Heart left ventricle (tissue), 16 donors: ENCODE results near the gene FNDC10. TPM values are rescaled to one million over a fixed set of nuclear protein-coding genes. Genes with fewer than 3 reads are reported as not detected.
A peak's percentile ranks its signal among the peaks of the same experiment; 100 is the strongest.

ENCODE experiments used
- ATAC-seq, 4 donors: fragments of 200-7000 bp; cut with Tn5 transposase; one replicate each; pipeline ENCODE4 v1.9.1; 2020 to 2022; ENCODE audit warnings: moderate library complexity in 4 of 4, mild to moderate bottlenecking in 3 of 4, moderate number of reproducible peaks in 1 of 4
- DNase-seq, 5 donors: peaks; one replicate each; pipeline ENCODE4 v3.0.0-alpha.2; 2020
- H3K27ac ChIP-seq, 12 donors: fragments of 200-600 bp; sonication (generic) in 4 of 12; one replicate each; pipeline versions ENCODE4 v1.5.0 to v1.8.0; 2016 to 2022; ENCODE audit warnings: mild to moderate bottlenecking in 2 of 12
- H3K27me3 ChIP-seq, 9 donors: fragments of 200-600 bp; sonication (generic) in 2 of 9; one replicate each; pipeline versions ENCODE4 v1.5.1 to v1.8.0; 2016 to 2022; ENCODE audit warnings: mild to moderate bottlenecking in 3 of 9
- H3K36me3 ChIP-seq, 9 donors: fragments of 200-600 bp; sonication (generic) in 2 of 9; one replicate each; pipeline versions ENCODE4 v1.5.0 to v1.8.0; 2018 to 2022; ENCODE audit warnings: mild to moderate bottlenecking in 2 of 9
- H3K4me1 ChIP-seq, 12 donors: fragments of 200-600 bp; sonication (generic) in 4 of 12; one replicate each; pipeline versions ENCODE4 v1.5.0 to v1.8.0; 2016 to 2022; ENCODE audit warnings: mild to moderate bottlenecking in 3 of 12
- H3K4me3 ChIP-seq, 12 donors: fragments of 200-600 bp; sonication (generic) in 4 of 12; one replicate each; pipeline versions ENCODE4 v1.5.0 to v1.8.0; 2017 to 2022; ENCODE audit warnings: mild to moderate bottlenecking in 9 of 12, moderate library complexity in 4 of 12
- H3K9me3 ChIP-seq, 12 donors: fragments of 200-600 bp; sonication (generic) in 4 of 12; one replicate each; pipeline versions ENCODE4 v1.5.0 to v1.8.0; 2016 to 2022; ENCODE audit warnings: mild to moderate bottlenecking in 1 of 12
- CTCF ChIP-seq, 12 donors: fragments of 200-600 bp; sonication (generic) in 4 of 12; IDR thresholded peaks; one replicate each; pipeline versions ENCODE4 v1.5.0 to v1.8.0; 2018 to 2022; ENCODE audit warnings: antibody characterized with exemption in 12 of 12, mild to moderate bottlenecking in 5 of 12
- POLR2A ChIP-seq, 2 donors: fragments of 450-650 bp; IDR thresholded peaks; one replicate each; pipeline ENCODE4 v1.6.1; 2017; ENCODE audit warnings: antibody characterized with exemption in 2 of 2, mild to moderate bottlenecking in 2 of 2, moderate library complexity in 2 of 2
- WGBS, 4 donors: extraction: QIAGEN DNeasy Blood & Tissue Kit in 2 of 4; methylation state at CpG; one replicate each; pipeline versions ENCODE4 v1.1.5 to v1.1.7; 2013 to 2018; 5-methylcytosine and 5-hydroxymethylcytosine counted together
- intact Hi-C, 10 donors: fragments of 100-400 bp; cut with DNase I; formaldehyde crosslinking; loops; one replicate each; pipeline versions ENCODE4 v1.11.1 to v1.14.2; 2022
- polyA plus RNA-seq, 2 donors: library from polyadenylated mRNA; stranded (reverse); fragments of 200-250 nt; gene quantifications; one replicate each; pipeline ENCODE4 v1.2.3, GENCODE V29; 2013
- total RNA-seq, 9 donors: library from RNA; depleted of rRNA in 2 of 9; stranded (reverse); fragments of >200 nt in 2 of 9; fragmentation: NEBNext Ultra II Directional in 3 of 9; extraction: Animal tissue kit (Norgen Biotek cat#: 25700) in 3 of 9; gene quantifications; one replicate each; pipeline versions ENCODE4 v1.1.0 to v1.2.4, GENCODE V29; 2016 to 2023
- donor health status: ischemic (EF 13 %, LVEDD 7.1; RV severe dilation, severe dysfunction).
- donor health status: healthy with polysubstance abuse.
- donor health status: DM: no; HTN: yes; CAD: no.
- donor health status: DM: no; HTN: no; CAD: no.
- donor health status: ischemic (EF 25% LVEDD 6.9; RV normal size, moderate dysfunction).
- donor health status: ischemic (EF 25% LVEDD 5.7; RV mildly dilated, moderate dysfunction).
- donor health status: healthy.
- donor health status: DM: yes; HTN: yes; CAD: no.
- donor health status: ischemic (EF 35%, LVEDD 5.7; RV mildly dilated, moderate dysfunction).
- donor health status: nonischemic (EF 11% LVEDD 7.7; RV severe dilation, severe dysfunction).
- donor health status: DM: yes; HTN: yes; CAD: no.
- donor health status: PGD.
- donor health status: ischemic (EF 29% LVEDD 5.4; RV normal size, mild dysfunction).
- donor health status: nonischemic (EF 23%, LVEDD 6.1; RV moderate dilation, normal function).

The FNDC10 gene
- total and polyA plus RNA-seq, 11 donors, result 1.1 to 6.7 (median 3.6) TPM

- DNase-seq, result peak in 2 of 5 donors; percentile 28 to 62
Observed at GRCh38 chr1:1626207-1627141, 26.5 kb upstream of the FNDC10 start.

GRCh38 chr1:1625824-1626206, 25.9 kb upstream of the FNDC10 start:
- DNase-seq, result peak in 2 of 5 donors; percentile 30 to 54
- H3K27ac ChIP-seq, result peak overlapping the region in 8 of 12 donors; percentile 9 to 78 (median 66)
- TF ChIP-seq CTCF (IDR thresholded peaks at IDR 0.05), result no peak
- no peak for TF ChIP-seq POLR2A (IDR thresholded peaks at IDR 0.05)

More at GRCh38 chr1:1626207-1627141, 26.5 kb upstream of the FNDC10 start:
- Histone ChIP-seq H3K4me1 (peaks cover 0 to 41% (median 9%) of the 10 kb centered on the region in 12 donors), H3K4me3 (no peak overlapping the region), H3K27ac (peak overlapping the region in 5 of 12 donors; percentile 9 to 78 (median 76)), H3K9me3 (no peaks in the 10 kb centered on the region), H3K36me3 (peaks cover 0 to 42% (median 12%) of the 10 kb centered on the region in 9 donors), H3K27me3 (peaks cover 0 to 21% (median 6%) of the 10 kb centered on the region in 9 donors)
- intact Hi-C loops, result no loop called here
- TF ChIP-seq CTCF (IDR thresholded peaks at IDR 0.05) (no peak), POLR2A (IDR thresholded peaks at IDR 0.05) (no peak)
- no peak for ATAC-seq
- WGBS, 4 donors, result 91 to 94% (median 92%) methylated on average over 21 to 48 of the region's 48 CpGs

GRCh38 chr1:1625404-1625775, 25.5 kb upstream of the FNDC10 start:
- peaks cover 0 to 11% (median 0%) of the 10 kb centered on the region in 9 donors for H3K27me3 ChIP-seq
- H3K36me3 ChIP-seq, result peaks cover 0 to 42% (median 12%) of the 10 kb centered on the region in 9 donors
- H3K9me3 ChIP-seq, result no peaks in the 10 kb centered on the region
- DNase-seq (peak in 1 of 5 donors; percentile 54), ATAC-seq (peak in 1 of 4 donors; percentile 0)
- 41 to 77% (median 54%) methylated on average over 8 to 28 of the region's 28 CpGs for WGBS, 4 donors
- H3K4me1 ChIP-seq, result peaks cover 2 to 41% (median 16%) of the 10 kb centered on the region in 12 donors
- intact Hi-C loops, result no loop called here
- H3K27ac ChIP-seq, result peak overlapping the region in 8 of 12 donors; percentile 9 to 78 (median 66)
- no peak for TF ChIP-seq POLR2A (IDR thresholded peaks at IDR 0.05)
- no peak for TF ChIP-seq CTCF (IDR thresholded peaks at IDR 0.05)
- peak overlapping the region in 7 of 12 donors; percentile 7 to 39 (median 28) for H3K4me3 ChIP-seq

More at GRCh38 chr1:1625824-1626206, 25.9 kb upstream of the FNDC10 start:
- intact Hi-C loops, result no loop called here
- H3K9me3 ChIP-seq, result no peaks in the 10 kb centered on the region
- 70 to 84% (median 79%) methylated on average over 8 of the region's 8 CpGs for WGBS, 4 donors
- H3K36me3 ChIP-seq, result peaks cover 0 to 42% (median 12%) of the 10 kb centered on the region in 9 donors
- ATAC-seq, result no peak
- peak overlapping the region in 7 of 12 donors; percentile 7 to 39 (median 28) for H3K4me3 ChIP-seq
- H3K4me1 ChIP-seq, result peaks cover 0 to 41% (median 12%) of the 10 kb centered on the region in 12 donors
- peaks cover 0 to 16% (median 3%) of the 10 kb centered on the region in 9 donors for H3K27me3 ChIP-seq
